Thyroid gland (tissue), 4 donors: ENCODE results near the gene IFNAR2.

ENCODE experiments used
- CTCF ChIP-seq, 6 experiments: fragments of 200-600 bp in 3 of 6; fragments of 450-650 bp in 3 of 6; sonication (generic) in 3 of 6; IDR thresholded peaks; one replicate each; pipeline ENCODE4 v1.5.1; 2016 to 2019; ENCODE audit warnings: antibody characterized with exemption in 6 of 6, mild to moderate bottlenecking in 2 of 6, inconsistent platforms in 1 of 6, moderate library complexity in 1 of 6
- POLR2A ChIP-seq, 2 donors: fragments of 450-650 bp; IDR thresholded peaks; one replicate each; pipeline ENCODE4 v1.6.1; 2017; ENCODE audit warnings: antibody characterized with exemption in 2 of 2, mild to moderate bottlenecking in 2 of 2, moderate library complexity in 1 of 2

- no peak for TF ChIP-seq POLR2A (IDR thresholded peaks at IDR 0.05)
- no peak for TF ChIP-seq CTCF (IDR thresholded peaks at IDR 0.05)
Measured at GRCh38 chr21:33202464-33203363, 27.0 kb upstream of the IFNAR2 start.
